NCI-H187 (cell line): ENCODE results near the gene PPP1R12C.
"Not testable (repeated sequence)": the region's sequence is repeated elsewhere in the genome, so short reads cannot be mapped to it uniquely, and the experiment has no call there.

Experiments used
- DNase-seq, 2 experiments: peaks; one replicate each; lab custom pipeline; 2025; lab: John Stamatoyannopoulos, UW

PPP1R12C gene

GRCh38 chr19:55075371-55075998 lies 42.0 kb downstream of the PPP1R12C start, which contains the start of gene EPS8L1:
EPS8L1 (plus strand) TSS chr19:55075869; CDS start chr19:55076445, 576 bp downstream.
- no peak for DNase-seq

DNA sequence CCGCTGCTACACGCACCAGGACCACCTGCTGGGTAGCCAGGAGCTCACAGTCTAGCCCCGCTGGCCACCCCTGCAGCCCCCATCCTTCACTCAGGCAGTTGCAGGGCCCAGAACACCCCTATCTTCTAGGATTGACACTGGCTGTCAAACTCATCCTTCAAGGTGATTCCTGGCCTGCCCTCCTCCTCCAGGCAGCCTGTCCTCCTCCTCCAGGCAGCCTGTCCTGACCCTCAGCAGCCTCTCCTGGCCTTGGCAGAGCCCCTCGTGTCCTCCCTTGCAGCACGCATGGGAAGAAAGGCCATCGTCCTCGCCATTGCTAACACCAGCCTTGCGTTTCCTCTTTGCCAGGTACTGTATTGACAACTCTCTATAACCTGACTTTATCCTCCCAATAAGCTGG lies 45.5 kb downstream of the PPP1R12C start:
- DNase-seq: no peak

- DNase-seq: no peak
Observed at GRCh38 chr19:55071129-55071502, 46.3 kb downstream of the PPP1R12C start.

- no peak for DNase-seq
Observed at GRCh38 chr19:55070466-55071128, 46.8 kb downstream of the PPP1R12C start.

DNA sequence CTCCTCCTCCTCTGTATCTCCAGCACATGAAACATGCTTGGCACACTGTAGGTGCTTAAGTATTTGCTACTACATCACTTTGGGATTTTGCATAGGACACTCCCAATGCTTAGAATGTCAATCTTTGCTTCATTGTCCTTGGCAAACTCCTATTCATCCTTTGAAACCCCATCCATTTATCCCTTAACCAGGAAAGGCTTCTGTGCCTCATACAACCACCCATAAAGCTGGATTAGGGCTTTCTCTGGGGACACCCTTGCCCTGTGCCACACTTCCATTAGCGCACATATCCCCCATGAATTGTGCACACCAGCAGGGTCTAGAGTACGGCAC lies 47.6 kb downstream of the PPP1R12C start:
- no peak for DNase-seq

DNA sequence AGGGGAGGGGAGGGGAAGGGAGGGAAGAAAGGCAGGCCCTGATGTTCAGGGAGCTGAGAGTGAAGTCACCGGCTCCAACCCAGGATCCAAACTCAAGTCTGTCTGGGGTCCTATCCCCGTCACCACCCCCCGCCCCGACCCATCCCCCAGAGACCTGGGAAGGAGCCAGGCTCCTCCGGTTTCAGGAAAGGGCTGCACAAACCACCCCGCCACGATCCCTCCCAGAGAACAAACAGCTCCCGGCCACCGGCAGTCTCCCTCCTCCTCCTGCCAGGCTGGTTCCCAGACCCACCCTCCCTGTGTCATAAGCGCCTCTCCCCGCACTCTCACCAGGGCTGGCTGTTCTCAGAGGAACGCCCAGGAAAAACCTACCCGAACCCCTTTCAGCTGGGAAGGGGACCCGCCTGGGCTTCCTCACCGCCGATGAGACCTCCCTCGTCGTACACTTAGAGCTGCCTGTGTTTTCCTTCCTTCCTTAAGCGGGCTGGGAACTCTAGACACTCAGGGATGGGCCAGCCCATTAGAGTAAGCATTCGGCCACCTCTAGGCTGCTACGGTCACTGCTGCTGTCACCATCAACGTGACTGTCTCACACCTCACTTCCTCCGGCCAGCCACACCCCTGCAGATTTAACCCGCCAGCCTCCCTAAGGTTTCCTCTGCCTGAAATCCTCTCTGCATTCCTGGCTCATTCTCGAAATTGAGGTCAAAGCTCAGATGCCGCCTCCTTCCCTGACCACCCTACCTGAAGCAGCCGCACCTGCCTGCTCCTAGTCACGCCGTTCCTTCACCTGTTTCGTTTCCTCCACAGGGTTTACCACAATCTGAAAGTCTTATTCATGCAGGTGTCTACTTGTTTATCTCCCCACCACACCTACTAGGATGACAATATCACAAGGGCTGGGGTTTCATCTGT lies 48.2 kb downstream of the PPP1R12C start:
- no peak for DNase-seq

DNA sequence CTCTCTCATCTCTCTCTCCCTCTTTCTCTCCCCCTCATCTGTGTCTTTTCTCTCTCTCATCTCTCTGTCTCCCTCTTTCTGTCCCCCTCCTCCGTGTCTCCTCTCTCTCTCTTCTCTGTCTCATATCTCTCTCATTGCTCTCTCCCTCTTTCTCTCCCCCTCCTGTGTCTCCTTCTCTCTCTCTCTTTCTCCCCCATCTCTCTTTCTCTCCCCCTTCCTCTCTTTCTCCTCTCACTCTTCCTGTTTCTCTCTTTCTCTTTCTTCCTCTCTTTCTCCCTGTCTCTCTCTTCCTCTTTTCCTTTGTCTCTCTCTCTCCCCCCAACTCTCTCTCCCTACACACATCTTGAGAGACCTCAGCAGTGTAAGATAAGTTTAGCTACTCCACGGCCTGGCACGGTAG lies 49.6 kb downstream of the PPP1R12C start:
- no peak for DNase-seq

GRCh38 chr19:55066107-55066709 lies 51.2 kb downstream of the PPP1R12C start:
- DNase-seq: no peak

DNA sequence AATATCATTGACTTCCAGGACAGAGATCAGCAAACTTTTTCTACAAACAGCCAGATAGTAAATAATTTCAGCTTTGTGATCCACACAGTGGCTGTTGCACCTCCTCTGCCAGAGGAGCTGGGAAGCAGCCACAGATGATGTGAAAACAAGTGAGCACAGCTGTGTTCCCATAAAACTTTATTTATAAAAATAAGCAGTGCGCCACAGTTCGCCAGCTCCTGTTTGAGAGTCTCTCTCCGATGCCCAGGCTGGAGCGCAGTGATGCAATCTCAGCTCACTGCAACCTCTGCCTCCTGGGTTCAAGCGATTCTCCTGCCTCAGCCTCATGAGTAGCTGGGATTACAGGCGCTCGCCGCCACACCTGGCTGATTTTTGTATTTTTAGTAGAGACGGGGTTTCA lies 51.9 kb downstream of the PPP1R12C start:
- not testable (repeated sequence) for DNase-seq

- no peak for DNase-seq
Observed at GRCh38 chr19:55063492-55063843, 54.0 kb downstream of the PPP1R12C start.

GRCh38 chr19:55062735-55063491 lies 54.5 kb downstream of the PPP1R12C start, which contains the start of gene RDH13:
RDH13 (minus strand) TSS chr19:55063148; CDS start chr19:55063032, 116 bp downstream.
- peak; percentile 67 to 68 for DNase-seq

DNA sequence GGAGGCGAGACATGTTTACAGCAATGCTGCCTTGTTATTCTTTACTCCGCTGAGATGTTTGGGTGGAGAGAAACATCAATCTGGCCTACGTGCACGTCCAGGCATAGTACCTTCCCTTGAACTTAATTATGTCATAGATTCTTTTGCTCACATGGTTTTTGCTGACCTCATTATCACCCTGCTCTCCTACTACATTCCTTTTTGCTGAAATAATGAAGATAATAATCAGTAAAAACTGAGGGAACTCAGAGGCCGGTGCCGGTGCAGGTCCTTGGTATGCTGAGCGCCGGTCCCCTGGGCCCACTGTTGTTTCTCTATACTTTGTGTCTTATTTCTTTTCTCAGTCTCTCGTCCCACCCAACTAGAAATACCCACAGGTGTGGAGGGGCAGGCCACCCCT lies 57.1 kb downstream of the PPP1R12C start:
- not testable (repeated sequence) for DNase-seq

GRCh38 chr19:55058781-55059610 lies 58.4 kb downstream of the PPP1R12C start:
- DNase-seq: no peak

GRCh38 chr19:55056827-55057226 lies 60.6 kb downstream of the PPP1R12C start:
- no peak for DNase-seq

- DNase-seq: no peak
Observed at GRCh38 chr19:55053735-55054134, 63.7 kb downstream of the PPP1R12C start.

GRCh38 chr19:55050749-55051532 lies 66.5 kb downstream of the PPP1R12C start:
- DNase-seq: no peak

GRCh38 chr19:55048446-55048845 lies 69.0 kb downstream of the PPP1R12C start:
- DNase-seq: no peak

DNA sequence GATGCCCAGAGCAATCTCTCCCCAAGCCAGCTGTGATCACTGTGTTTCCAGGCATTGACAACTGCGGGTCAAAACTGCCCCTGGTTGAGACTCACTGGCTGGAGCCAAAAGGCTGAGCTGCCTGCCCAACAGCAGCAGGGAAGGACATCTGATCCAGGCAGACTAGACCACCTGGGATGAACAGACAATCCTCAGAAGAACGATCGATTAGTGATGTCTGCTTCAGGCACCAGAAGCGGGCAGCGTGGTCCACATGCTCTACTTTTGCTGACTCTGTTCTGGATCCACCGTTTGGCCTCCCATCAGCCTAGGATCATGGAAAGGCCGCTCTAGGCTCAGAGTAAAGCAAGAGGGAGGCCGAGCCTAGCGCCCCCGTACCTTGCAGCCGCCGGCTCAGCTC lies 69.5 kb downstream of the PPP1R12C start:
- DNase-seq: no peak

- DNase-seq: no peak
Observed at GRCh38 chr19:55046975-55047622, 70.3 kb downstream of the PPP1R12C start.
